OCI-LY1 (cell line): Measurements from ENCODE around the gene ZRSR2.
A peak's percentile ranks its signal among the peaks of the same experiment; 100 is the strongest.

Source experiments
- H2AFZ ChIP-seq: fragments of 200-600 bp; sonication (generic), shearing (Covaris generic); 2 replicates; pipeline ENCODE4 v1.6.0; 2014; ENCODE audit warnings: antibody characterized with exemption, mild to moderate bottlenecking, low read length
- H3F3A ChIP-seq: fragments of 200-600 bp; sonication (generic), shearing (Covaris generic); 2 replicates; pipeline ENCODE4 v1.6.0; 2014; ENCODE audit warnings: mild to moderate bottlenecking, antibody characterized with exemption, low read length, moderate library complexity; ENCODE audit not compliant: insufficient read depth
- H3K27ac ChIP-seq: fragments of 200-600 bp; sonication (generic); 2 replicates; pipeline ENCODE4 v1.5.1; 2014; ENCODE audit warnings: low read length, mixed run types, mild to moderate bottlenecking, low read depth; ENCODE audit not compliant: poor library complexity, severe bottlenecking
- H3K27me3 ChIP-seq: fragments of 200-600 bp; sonication (generic); 2 replicates; pipeline ENCODE4 v1.6.0; 2014; ENCODE audit warnings: antibody characterized with exemption, mild to moderate bottlenecking, low read length, moderate library complexity; ENCODE audit not compliant: insufficient read depth
- H3K36me3 ChIP-seq: fragments of 200-600 bp; sonication (generic); 2 replicates; pipeline ENCODE4 v1.6.1; 2014; ENCODE audit warnings: mild to moderate bottlenecking, antibody characterized with exemption, low read length, moderate library complexity, mixed read lengths; ENCODE audit not compliant: insufficient read depth
- H3K4me1 ChIP-seq: fragments of 200-600 bp; sonication (generic); 2 replicates; pipeline ENCODE4 v1.5.1; 2014; ENCODE audit warnings: mild to moderate bottlenecking, low read length, moderate library complexity; ENCODE audit not compliant: insufficient read depth, severe bottlenecking
- H3K4me2 ChIP-seq: fragments of 200-600 bp; sonication (generic), shearing (Covaris generic); 2 replicates; pipeline ENCODE4 v1.6.1; 2014; ENCODE audit warnings: low read length
- H3K4me3 ChIP-seq: fragments of 200-600 bp; sonication (generic); 2 replicates; pipeline ENCODE4 v1.5.1; 2014; ENCODE audit warnings: low read length, low read depth, mild to moderate bottlenecking, mixed read lengths; ENCODE audit not compliant: poor library complexity, severe bottlenecking
- H3K79me2 ChIP-seq: fragments of 200-600 bp; shearing (Covaris generic); 2 replicates; pipeline ENCODE4 v1.6.1; 2016; ENCODE audit warnings: mixed run types, low read length, mixed read lengths; ENCODE audit not compliant: insufficient read depth
- H3K9ac ChIP-seq: fragments of 200-600 bp; sonication (generic), shearing (Covaris generic); 2 replicates; pipeline ENCODE4 v1.6.1; 2014; ENCODE audit warnings: mild to moderate bottlenecking, low read length, mixed read lengths
- H3K9me2 ChIP-seq: fragments of 200-600 bp; sonication (generic), shearing (Covaris generic); 2 replicates; pipeline ENCODE4 v1.6.1; 2014; ENCODE audit warnings: low read depth, mild to moderate bottlenecking, low read length, mixed read lengths
- H3K9me3 ChIP-seq: fragments of 200-600 bp; shearing (Covaris generic); 2 replicates; pipeline ENCODE4 v1.6.1; 2014; ENCODE audit warnings: low read length, mixed read lengths
- H4K20me1 ChIP-seq: fragments of 200-600 bp; sonication (generic), shearing (Covaris generic); 2 replicates; pipeline ENCODE4 v1.6.0; 2016; ENCODE audit warnings: mild to moderate bottlenecking, low read length; ENCODE audit not compliant: insufficient read depth
- CTCF ChIP-seq: fragments of 200-600 bp; sonication (generic), shearing (Covaris generic); IDR thresholded peaks from 2 replicates; pipeline ENCODE4 v1.5.1; 2017; ENCODE audit warnings: mild to moderate bottlenecking, antibody characterized with exemption, low read length, moderate library complexity, mixed read lengths
- EZH2 ChIP-seq: fragments of 200-600 bp; sonication (generic), shearing (Covaris generic); IDR thresholded peaks from 2 replicates; pipeline ENCODE4 v1.8.0; 2017; ENCODE audit warnings: borderline replicate concordance, mixed run types, mild to moderate bottlenecking, antibody characterized with exemption, low read length, moderate library complexity, mixed read lengths

The ZRSR2 gene

GRCh38 chrX:15854080-15854655 is 63.9 kb downstream of the ZRSR2 start:
- no peaks in the 10 kb centered on the region for H3K9me2 ChIP-seq
- H2AFZ ChIP-seq, result no peak overlapping the region
- H3K4me3 ChIP-seq, result peak overlapping the region; percentile 98
- TF ChIP-seq EZH2 (no peak), CTCF (peak; percentile 26)
- peaks cover 36% of the 10 kb centered on the region for H3K4me1 ChIP-seq
- peaks cover 4% of the 10 kb centered on the region; the same call in 1 of the 2 replicates for H3K36me3 ChIP-seq
- peak overlapping the region; percentile 91 for H3K9ac ChIP-seq
- H3K79me2 ChIP-seq, result peaks cover 10% of the 10 kb centered on the region; the same call in 1 of the 2 replicates
- no peaks in the 10 kb centered on the region for H3K9me3 ChIP-seq
- H3K27ac ChIP-seq, result no peak overlapping the region
- H3K4me2 ChIP-seq, result peak overlapping the region; percentile 91
- H3K27me3 ChIP-seq, result no peaks in the 10 kb centered on the region
- no peaks in the 10 kb centered on the region for H3F3A ChIP-seq
- H4K20me1 ChIP-seq, result no peaks in the 10 kb centered on the region

DNA sequence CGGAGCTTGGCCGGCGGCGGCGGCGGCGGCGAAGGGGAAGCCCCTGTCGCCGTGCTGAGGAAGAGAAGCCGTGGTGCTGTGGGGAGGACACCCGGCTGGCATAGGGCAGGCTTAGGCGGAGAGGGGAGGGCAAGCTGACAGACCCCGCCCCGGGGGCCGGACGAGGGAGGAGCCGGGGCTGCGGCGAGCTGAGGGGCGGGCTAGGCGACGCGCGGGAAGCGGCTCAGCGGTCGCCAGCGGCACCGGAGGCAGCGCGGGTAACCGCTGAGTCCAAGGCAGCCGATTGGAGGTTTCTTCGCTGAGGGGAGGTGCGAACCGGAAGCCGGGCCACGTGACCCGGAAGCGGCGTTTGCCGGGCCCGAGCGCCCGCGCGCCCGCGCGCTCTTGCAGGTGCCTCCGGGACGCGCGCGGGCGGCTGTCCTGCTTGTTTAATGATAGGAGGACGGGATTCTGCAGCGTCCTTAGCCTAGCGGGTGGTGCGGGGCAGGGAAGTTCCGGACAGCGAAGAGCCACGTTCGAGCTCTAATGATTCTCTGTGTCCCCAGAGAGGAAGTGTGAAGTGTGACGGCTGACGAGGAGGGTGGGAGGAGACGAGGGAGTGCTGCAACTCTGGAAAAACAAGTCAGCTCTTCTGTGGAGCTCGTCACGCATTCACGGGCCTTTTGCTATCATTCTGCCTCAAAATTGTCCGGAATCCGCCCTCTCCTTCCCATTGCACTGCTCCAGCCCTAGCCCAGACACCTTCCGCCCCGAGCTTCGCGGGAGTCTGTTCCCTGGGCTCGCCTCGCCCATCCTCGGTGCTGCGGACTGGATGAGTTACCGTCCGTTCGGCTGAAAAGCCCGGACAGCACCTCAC is 64.7 kb downstream of the ZRSR2 start, which contains the start of gene AP1S2:
TSS of gene AP1S2 (minus strand) at position 102 of the 856 bp plus-strand sequence. CDS start 2,289 bp downstream, outside the sequence.
- Histone ChIP-seq H3K9me2 (no peaks in the 10 kb centered on the region), H3K4me2 (peak within 1 kb of the TSS; percentile 91), H3K27ac (peak within 1 kb of the TSS; percentile 82), H3K27me3 (no peaks in the 10 kb centered on the region), H3K4me3 (peak within 1 kb of the TSS; percentile 98), H3K4me1 (peaks cover 30% of the 10 kb centered on the region), H3K79me2 (peaks cover 10% of the 10 kb centered on the region; the same call in 1 of the 2 replicates), H2AFZ (no peak within 1 kb of the TSS), H3F3A (no peaks in the 10 kb centered on the region), H3K36me3 (no peaks in the 10 kb centered on the region), H3K9me3 (no peaks in the 10 kb centered on the region), H3K9ac (peak within 1 kb of the TSS; percentile 91), H4K20me1 (no peaks in the 10 kb centered on the region)
- TF ChIP-seq EZH2 (no peak), CTCF (no peak)

DNA sequence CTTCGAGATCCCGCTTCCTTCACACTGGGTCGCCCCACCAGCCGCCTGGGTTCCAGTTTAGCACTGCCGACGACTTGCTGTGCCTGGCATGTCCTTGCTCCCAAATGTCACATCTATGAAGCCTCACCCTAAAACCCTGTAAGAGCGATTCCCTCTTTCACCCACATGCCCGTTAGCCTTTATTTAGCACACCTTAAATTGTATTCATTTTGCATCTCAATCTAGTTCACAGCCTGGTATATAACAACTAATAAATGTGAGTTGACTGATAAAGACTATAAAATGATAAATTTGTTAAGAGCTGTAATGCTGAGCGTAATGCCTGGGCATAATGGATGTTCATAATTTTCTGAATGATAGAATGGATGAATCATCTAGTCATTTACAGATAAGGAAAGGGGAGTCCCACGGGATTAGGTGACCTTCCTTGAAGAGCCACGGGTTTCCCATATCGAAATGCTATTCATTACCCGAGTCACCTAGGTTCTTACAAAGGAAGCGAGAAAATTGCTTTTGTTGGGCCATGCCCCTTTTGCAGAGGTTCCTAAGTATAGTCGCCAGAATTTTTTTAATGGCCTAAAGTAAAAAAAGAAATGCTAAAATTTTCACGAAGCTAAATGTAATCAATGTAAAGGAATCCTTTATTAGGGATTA is 65.4 kb downstream of the ZRSR2 start:
- Histone ChIP-seq H3K9me3 (no peaks in the 10 kb centered on the region), H2AFZ (peak overlapping the region; percentile 80; the same call in 1 of the 2 replicates), H3K79me2 (peaks cover 10% of the 10 kb centered on the region; the same call in 1 of the 2 replicates), H3K4me1 (peaks cover 30% of the 10 kb centered on the region), H3K27me3 (no peaks in the 10 kb centered on the region), H3K4me3 (peak overlapping the region; percentile 70), H3K4me2 (peak overlapping the region; percentile 80), H3K9me2 (no peaks in the 10 kb centered on the region), H3K9ac (peak overlapping the region; percentile 79), H4K20me1 (no peaks in the 10 kb centered on the region), H3F3A (no peaks in the 10 kb centered on the region), H3K27ac (peak overlapping the region; percentile 82), H3K36me3 (no peaks in the 10 kb centered on the region)
- TF ChIP-seq CTCF (no peak), EZH2 (no peak)
